ENCODE results near the gene SEMA5A.

GRCh38 chr5:9529513-9529912, 16.4 kb downstream of the SEMA5A start:
- TF ChIP-seq, protein P1, sequence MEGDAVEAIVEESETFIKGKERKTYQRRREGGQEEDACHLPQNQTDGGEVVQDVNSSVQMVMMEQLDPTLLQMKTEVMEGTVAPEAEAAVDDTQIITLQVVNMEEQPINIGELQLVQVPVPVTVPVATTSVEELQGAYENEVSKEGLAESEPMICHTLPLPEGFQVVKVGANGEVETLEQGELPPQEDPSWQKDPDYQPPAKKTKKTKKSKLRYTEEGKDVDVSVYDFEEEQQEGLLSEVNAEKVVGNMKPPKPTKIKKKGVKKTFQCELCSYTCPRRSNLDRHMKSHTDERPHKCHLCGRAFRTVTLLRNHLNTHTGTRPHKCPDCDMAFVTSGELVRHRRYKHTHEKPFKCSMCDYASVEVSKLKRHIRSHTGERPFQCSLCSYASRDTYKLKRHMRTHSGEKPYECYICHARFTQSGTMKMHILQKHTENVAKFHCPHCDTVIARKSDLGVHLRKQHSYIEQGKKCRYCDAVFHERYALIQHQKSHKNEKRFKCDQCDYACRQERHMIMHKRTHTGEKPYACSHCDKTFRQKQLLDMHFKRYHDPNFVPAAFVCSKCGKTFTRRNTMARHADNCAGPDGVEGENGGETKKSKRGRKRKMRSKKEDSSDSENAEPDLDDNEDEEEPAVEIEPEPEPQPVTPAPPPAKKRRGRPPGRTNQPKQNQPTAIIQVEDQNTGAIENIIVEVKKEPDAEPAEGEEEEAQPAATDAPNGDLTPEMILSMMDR (IDR thresholded peaks at IDR 0.05): no peak
- TF ChIP-seq POLR2A (IDR thresholded peaks at IDR 0.05) (no peak), POLR2AphosphoS5 (IDR thresholded peaks at IDR 0.05) (no peak)

All from gastroesophageal sphincter (tissue), 3 donors.